ENCODE results near the gene PDCD4. TPM values are rescaled to one million over a fixed set of nuclear protein-coding genes. Genes with fewer than 3 reads are reported as not detected.

PDCD4 gene
- total and polyA plus RNA-seq, 2 of the 4 experiments (the other 2 are of a cell fraction): 10.9 to 49.7 TPM

DNA sequence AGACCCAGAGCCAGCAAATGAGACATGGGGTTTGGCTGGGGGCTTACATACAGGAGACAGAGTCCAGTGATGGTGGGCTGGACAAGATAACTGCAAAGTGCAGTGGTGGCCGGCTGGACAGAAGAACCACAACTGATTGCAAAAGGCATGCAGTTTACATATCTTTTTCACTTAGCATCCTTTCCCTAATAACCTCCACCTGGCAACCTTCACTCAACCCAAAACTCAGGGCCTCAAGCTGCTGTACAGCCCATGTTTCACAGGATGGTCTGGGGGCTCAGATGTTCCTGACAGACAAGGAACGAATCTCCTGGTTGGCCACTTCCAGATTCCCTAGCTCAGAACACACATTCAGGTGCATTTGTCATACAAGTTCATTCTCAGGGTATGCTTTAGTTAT is 7.8 kb upstream of the PDCD4 start:
- no peak for DNase-seq
- Histone ChIP-seq H3K4me3 (ENCODE audit: insufficient read depth, low read depth, low read length) (no peak overlapping the region), H3K27me3 (ENCODE audit: control insufficient read depth, insufficient read depth, low read length) (no peaks in the 10 kb centered on the region), H3K27ac (ENCODE audit: insufficient read depth, low read length) (no peak overlapping the region), H2BK5ac (ENCODE audit: low read depth, low read length, poor library complexity, severe bottlenecking) (no peak overlapping the region), H3K79me1 (ENCODE audit: low read depth in 1 of 2, low read length in 2 of 2) (no peaks in the 10 kb centered on the region), H3K56ac (ENCODE audit: extremely low read depth, insufficient read depth, low read length) (no peak overlapping the region), H3K14ac (replicated peaks; ENCODE audit: low read depth, low read length) (no peak overlapping the region), H3K23ac (ENCODE audit: low read depth, low read length) (no peak overlapping the region), H4K20me1 (ENCODE audit: insufficient read depth, low read length) (no peaks in the 10 kb centered on the region), H3K9me1 (ENCODE audit: insufficient read depth, low read length) (peaks cover 7% of the 10 kb centered on the region; the same call in 1 of the 2 replicates), H3K9ac (ENCODE audit: low read depth, low read length) (no peak overlapping the region), H2BK120ac (ENCODE audit: low read depth, low read length) (no peak overlapping the region), H3K18ac (ENCODE audit: low read depth, low read length) (no peak overlapping the region), H2AK9ac (replicated peaks; ENCODE audit: low read depth, low read length, poor library complexity) (no peak overlapping the region), H3K4me2 (ENCODE audit: low read depth, low read length) (no peak overlapping the region), H2AK5ac (ENCODE audit: low read depth, low read length) (no peak overlapping the region), H3K4ac (ENCODE audit: low read depth, low read length) (no peak overlapping the region; the same call in 1 of the 2 replicates), H4K8ac (ENCODE audit: low read depth in 2 of 2, low read length in 2 of 2) (no peak overlapping the region), H2BK15ac (ENCODE audit: low read depth, low read length) (no peak overlapping the region), H4K5ac (ENCODE audit: low read depth, low read length) (no peak overlapping the region), H2AFZ (replicated peaks; ENCODE audit: low read length, poor library complexity) (no peak overlapping the region), H2BK20ac (ENCODE audit: low read depth, low read length) (no peak overlapping the region), H4K91ac (ENCODE audit: insufficient read depth, low read depth, low read length) (no peak overlapping the region), H3K4me1 (ENCODE audit: control insufficient read depth, insufficient read depth, low read length) (peaks cover 21% of the 10 kb centered on the region), H3K9me3 (ENCODE audit: control insufficient read depth, insufficient read depth, low read length) (no peaks in the 10 kb centered on the region), H3K36me3 (ENCODE audit: control insufficient read depth, insufficient read depth, low read length) (no peaks in the 10 kb centered on the region)
- ChIA-PET POLR2A (ENCODE audit: unreplicated experiment) (no interaction called here), CTCF (no interaction called here)
- in situ Hi-C loops (cut with MboI; ENCODE audit: low sequenced_read_pairs): no loop called here
- BruUV-seq (replicated peaks): no TSS peak
- intact Hi-C loops (cut with micrococcal nuclease): loop anchor here (5.0 kb wide), 1 partner anchor 37 kb away; no protein-coding TSS in a partner anchor
- dilution Hi-C loops (cut with HindIII; ENCODE audit: low sequenced_read_pairs, unreplicated experiment): no loop called here
- TF ChIP-seq SMC3 (IDR thresholded peaks at IDR 0.05; ENCODE audit: low read depth, low read length) (no peak), CTCF (conservative IDR thresholded peaks at IDR 0.05; ENCODE audit: low read depth, low read length) (no peak), BHLHE40 (IDR thresholded peaks at IDR 0.05; ENCODE audit: low read depth, low read length) (no peak), POLR2A (IDR thresholded peaks at IDR 0.05; ENCODE audit: low read depth, low read length) (no peak), RFX5 (IDR thresholded peaks at IDR 0.05; ENCODE audit: low read depth, low read length) (no peak), MAZ (IDR thresholded peaks at IDR 0.05; ENCODE audit: borderline replicate concordance, low read depth, low read length) (no peak), NFE2L2 (IDR thresholded peaks at IDR 0.05; ENCODE audit: low read depth, low read length) (no peak), CEBPB (IDR thresholded peaks at IDR 0.05; ENCODE audit: low read depth, low read length) (no peak), RAD21 (IDR thresholded peaks at IDR 0.05; ENCODE audit: low read length) (no peak)
- TF ChIP-seq, protein P1, sequence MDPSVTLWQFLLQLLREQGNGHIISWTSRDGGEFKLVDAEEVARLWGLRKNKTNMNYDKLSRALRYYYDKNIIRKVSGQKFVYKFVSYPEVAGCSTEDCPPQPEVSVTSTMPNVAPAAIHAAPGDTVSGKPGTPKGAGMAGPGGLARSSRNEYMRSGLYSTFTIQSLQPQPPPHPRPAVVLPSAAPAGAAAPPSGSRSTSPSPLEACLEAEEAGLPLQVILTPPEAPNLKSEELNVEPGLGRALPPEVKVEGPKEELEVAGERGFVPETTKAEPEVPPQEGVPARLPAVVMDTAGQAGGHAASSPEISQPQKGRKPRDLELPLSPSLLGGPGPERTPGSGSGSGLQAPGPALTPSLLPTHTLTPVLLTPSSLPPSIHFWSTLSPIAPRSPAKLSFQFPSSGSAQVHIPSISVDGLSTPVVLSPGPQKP (IDR thresholded peaks at IDR 0.05; ENCODE audit: borderline replicate concordance, low read depth, low read length): no peak
- no peak for ATAC-seq (ENCODE audit: low read depth)
- WGBS, 2 experiments (ENCODE audit: extremely low coverage in 2 of 2, insufficient read length in 1 of 2): 100% methylated on average over 1 of the region's 2 CpGs; no CpG with 5 or more reads in 1 of the 2 experiments

All from IMR-90 (cell line).